Measurements from ENCODE around the gene CSTB. TPM values are rescaled to one million over a fixed set of nuclear protein-coding genes. Genes with fewer than 3 reads are reported as not detected.

CSTB gene
- total RNA-seq, 1 experiment from 2014 or later, result 55.9 TPM

DNA sequence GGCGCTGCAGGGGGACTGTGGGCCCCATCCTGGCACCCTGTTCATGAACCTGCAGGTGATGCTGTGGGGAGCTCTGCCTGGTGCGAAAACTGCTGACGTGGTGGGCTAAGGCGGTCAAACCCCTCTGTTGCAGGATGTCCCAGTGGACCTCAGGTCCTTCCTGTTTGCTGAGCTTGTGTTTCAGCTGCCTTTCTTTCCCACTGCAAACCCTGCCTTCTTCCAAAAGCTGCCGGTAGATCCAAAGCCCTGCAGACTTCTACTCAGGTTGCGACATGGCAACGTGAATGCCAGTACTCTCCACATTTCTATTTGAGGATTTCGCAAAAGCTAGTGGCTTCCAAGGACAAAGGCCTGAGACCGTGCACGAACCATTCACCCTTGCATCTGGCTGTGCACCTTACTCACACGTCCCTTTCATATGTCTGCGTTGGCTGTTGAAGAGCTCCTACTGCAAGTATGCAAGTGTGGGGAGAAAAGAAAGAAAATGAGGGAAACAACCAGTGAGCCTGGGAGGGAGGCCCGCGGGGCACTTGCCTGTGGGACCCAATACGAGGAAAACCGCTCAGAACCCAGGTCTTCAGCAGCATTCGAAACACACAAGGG is 7.1 kb upstream of the CSTB start:
- Histone ChIP-seq H3K27ac (ENCODE audit: low read depth, low read length, poor library complexity, severe bottlenecking) (no peak overlapping the region), H3K27me3 (replicated peaks; ENCODE audit: insufficient read depth, low read depth, low read length, poor library complexity) (no peaks in the 10 kb centered on the region), H3K4me1 (ENCODE audit: insufficient read depth, low read length, poor library complexity, severe bottlenecking) (no peaks in the 10 kb centered on the region), H3K36me3 (ENCODE audit: insufficient read depth, low read length, poor library complexity, severe bottlenecking) (no peaks in the 10 kb centered on the region), H3K9me3 (ENCODE audit: low read depth, low read length, poor library complexity, severe bottlenecking) (no peaks in the 10 kb centered on the region), H3K4me3 (ENCODE audit: low read depth, low read length, poor library complexity, severe bottlenecking) (no peak overlapping the region)
- POLR2A ChIA-PET (ENCODE audit: low non-redundant PET), result no interaction called here
- intact Hi-C loops (cut with micrococcal nuclease; ENCODE audit: unreplicated experiment), result no loop called here
- no TSS peak for BruUV-seq (replicated peaks)
- CTCF ChIA-PET, result no interaction called here
- DNase-seq (ENCODE audit: low spot score), result no peak
- TF ChIP-seq EZH2 (IDR thresholded peaks at IDR 0.05; ENCODE audit: borderline replicate concordance, low read depth, low read length, poor library complexity, severe bottlenecking), result no peak
- TF ChIP-seq, protein P1, sequence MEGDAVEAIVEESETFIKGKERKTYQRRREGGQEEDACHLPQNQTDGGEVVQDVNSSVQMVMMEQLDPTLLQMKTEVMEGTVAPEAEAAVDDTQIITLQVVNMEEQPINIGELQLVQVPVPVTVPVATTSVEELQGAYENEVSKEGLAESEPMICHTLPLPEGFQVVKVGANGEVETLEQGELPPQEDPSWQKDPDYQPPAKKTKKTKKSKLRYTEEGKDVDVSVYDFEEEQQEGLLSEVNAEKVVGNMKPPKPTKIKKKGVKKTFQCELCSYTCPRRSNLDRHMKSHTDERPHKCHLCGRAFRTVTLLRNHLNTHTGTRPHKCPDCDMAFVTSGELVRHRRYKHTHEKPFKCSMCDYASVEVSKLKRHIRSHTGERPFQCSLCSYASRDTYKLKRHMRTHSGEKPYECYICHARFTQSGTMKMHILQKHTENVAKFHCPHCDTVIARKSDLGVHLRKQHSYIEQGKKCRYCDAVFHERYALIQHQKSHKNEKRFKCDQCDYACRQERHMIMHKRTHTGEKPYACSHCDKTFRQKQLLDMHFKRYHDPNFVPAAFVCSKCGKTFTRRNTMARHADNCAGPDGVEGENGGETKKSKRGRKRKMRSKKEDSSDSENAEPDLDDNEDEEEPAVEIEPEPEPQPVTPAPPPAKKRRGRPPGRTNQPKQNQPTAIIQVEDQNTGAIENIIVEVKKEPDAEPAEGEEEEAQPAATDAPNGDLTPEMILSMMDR (conservative IDR thresholded peaks at IDR 0.05; ENCODE audit: low read depth, low read length), result no peak

DNA sequence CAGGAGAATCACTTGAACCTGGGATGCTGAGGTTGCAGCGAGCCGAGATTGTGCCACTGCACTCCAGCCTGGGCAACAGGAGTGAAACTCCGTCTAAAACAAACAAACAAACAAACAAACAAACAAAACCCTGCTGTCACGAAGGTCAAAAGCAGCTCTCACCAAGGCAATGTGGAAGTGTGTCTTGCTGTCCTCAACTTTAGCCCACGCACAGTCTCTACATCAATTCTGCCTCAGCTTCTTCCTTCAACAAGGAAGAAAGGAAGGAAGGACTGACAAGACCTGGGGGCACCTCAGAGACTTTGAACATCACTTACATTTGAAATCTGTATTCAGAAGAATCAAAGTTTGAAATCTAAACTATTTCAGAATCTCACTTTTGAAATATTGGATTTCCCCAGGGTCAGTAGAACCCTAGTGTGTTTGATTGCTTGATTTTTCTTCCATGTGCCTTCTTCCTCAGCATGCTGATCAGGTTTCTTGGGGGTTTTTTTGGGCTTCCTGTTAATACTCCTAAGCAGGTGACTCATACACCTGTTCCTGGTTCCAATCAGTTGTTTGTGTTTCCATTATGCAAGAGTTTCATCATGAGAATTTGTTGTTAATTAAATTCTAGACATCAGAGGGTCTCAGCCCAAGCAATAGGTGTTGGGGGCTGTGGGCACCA is 6.5 kb upstream of the CSTB start:
- Histone ChIP-seq H3K4me3 (ENCODE audit: low read depth, low read length, poor library complexity, severe bottlenecking) (no peak overlapping the region), H3K27ac (ENCODE audit: low read depth, low read length, poor library complexity, severe bottlenecking) (no peak overlapping the region), H3K9me3 (ENCODE audit: low read depth, low read length, poor library complexity, severe bottlenecking) (no peaks in the 10 kb centered on the region), H3K36me3 (ENCODE audit: insufficient read depth, low read length, poor library complexity, severe bottlenecking) (no peaks in the 10 kb centered on the region), H3K4me1 (ENCODE audit: insufficient read depth, low read length, poor library complexity, severe bottlenecking) (no peaks in the 10 kb centered on the region), H3K27me3 (replicated peaks; ENCODE audit: insufficient read depth, low read depth, low read length, poor library complexity) (no peaks in the 10 kb centered on the region)
- TF ChIP-seq EZH2 (IDR thresholded peaks at IDR 0.05; ENCODE audit: borderline replicate concordance, low read depth, low read length, poor library complexity, severe bottlenecking), result no peak
- TF ChIP-seq, protein P1 (conservative IDR thresholded peaks at IDR 0.05; ENCODE audit: low read depth, low read length), result no peak
- ChIA-PET CTCF (no interaction called here), POLR2A (ENCODE audit: low non-redundant PET) (no interaction called here)
- no TSS peak for BruUV-seq (replicated peaks)
- intact Hi-C loops (cut with micrococcal nuclease; ENCODE audit: unreplicated experiment), result no loop called here
- no peak for DNase-seq (ENCODE audit: low spot score)

GRCh38 chr21:43781846-43782245 is 5.7 kb upstream of the CSTB start:
- no TSS peak for BruUV-seq (replicated peaks)
- no peak overlapping the region for H3K27ac ChIP-seq (ENCODE audit: low read depth, low read length, poor library complexity, severe bottlenecking)
- H3K4me1 ChIP-seq (ENCODE audit: insufficient read depth, low read length, poor library complexity, severe bottlenecking), result no peaks in the 10 kb centered on the region
- no peak overlapping the region for H3K4me3 ChIP-seq (ENCODE audit: low read depth, low read length, poor library complexity, severe bottlenecking)
- intact Hi-C loops (cut with micrococcal nuclease; ENCODE audit: unreplicated experiment), result no loop called here
- no peak for DNase-seq (ENCODE audit: low spot score)
- TF ChIP-seq, protein P1 (conservative IDR thresholded peaks at IDR 0.05; ENCODE audit: low read depth, low read length), result no peak
- no peak for TF ChIP-seq EZH2 (IDR thresholded peaks at IDR 0.05; ENCODE audit: borderline replicate concordance, low read depth, low read length, poor library complexity, severe bottlenecking)
- CTCF ChIA-PET, result no interaction called here
- H3K27me3 ChIP-seq (replicated peaks; ENCODE audit: insufficient read depth, low read depth, low read length, poor library complexity), result no peaks in the 10 kb centered on the region
- no peaks in the 10 kb centered on the region for H3K36me3 ChIP-seq (ENCODE audit: insufficient read depth, low read length, poor library complexity, severe bottlenecking)
- POLR2A ChIA-PET (ENCODE audit: low non-redundant PET), result no interaction called here
- no peaks in the 10 kb centered on the region for H3K9me3 ChIP-seq (ENCODE audit: low read depth, low read length, poor library complexity, severe bottlenecking)
